Activated effector memory CD4-positive, alpha-beta T cell treated with Interleukin-2 at 50 U/mL for 16 hours (primary cell): ENCODE results near the gene PEX6.
"Not testable (repeated sequence)": the region's sequence is repeated elsewhere in the genome, so short reads cannot be mapped to it uniquely, and the experiment has no call there.

Experiments
- DNase-seq: peaks from one replicate; pipeline ENCODE4 v3.0.0-alpha.2; 2020

PEX6 gene

DNA sequence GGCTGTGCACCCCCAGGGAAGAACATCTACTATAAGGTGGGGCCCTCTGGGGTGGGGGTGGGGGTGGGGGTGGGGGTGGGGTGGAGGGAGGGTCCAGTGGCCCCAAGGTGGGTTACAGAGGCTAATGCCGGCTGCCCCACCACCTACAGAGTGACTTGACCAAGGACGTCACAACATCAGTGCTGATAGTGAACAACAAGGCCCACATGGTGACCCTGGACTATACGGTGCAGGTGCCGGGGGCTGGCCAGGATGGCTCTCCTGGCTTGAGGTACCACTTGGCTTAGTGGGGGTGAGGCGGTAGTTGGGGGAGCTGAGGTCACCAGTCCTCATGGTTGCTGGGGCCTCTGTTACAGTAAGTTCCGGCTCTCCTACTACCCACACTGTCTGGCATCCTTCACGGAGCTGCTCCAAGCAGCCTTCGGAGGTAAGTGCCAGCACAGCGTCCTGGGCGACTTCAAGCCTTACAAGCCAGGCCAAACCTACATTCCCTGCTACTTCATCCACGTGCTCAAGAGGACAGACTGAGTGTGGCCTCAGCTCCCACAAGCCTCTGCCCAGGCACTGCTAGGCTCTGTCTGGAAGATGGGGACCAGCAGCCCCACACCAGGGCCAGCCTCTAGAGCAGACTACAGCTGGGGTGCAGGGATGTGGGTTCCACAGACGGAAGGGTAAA lies 15.7 kb downstream of the PEX6 start:
- no peak for DNase-seq

GRCh38 chr6:42962502-42963178 lies 16.3 kb downstream of the PEX6 start:
- no peak for DNase-seq

DNA sequence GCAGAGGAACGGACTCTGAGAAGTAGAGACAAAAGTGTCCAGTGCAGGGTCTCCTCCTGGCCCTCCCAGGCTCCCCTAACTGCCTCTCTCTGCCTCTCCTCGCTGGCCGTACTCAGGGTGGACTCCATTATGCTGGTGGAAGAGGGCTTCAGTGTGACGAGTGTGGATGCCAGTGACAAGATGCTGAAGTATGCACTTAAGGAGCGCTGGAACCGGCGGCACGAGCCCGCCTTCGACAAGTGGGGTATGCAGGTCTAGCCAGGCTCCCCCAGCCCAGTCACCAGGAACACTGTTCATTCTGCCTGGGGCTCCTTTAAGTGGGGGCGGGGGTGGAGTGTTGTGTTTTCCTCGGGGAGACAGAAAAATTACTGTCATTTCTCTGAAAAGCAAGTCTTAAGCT lies 16.9 kb downstream of the PEX6 start:
- DNase-seq, result no peak

DNA sequence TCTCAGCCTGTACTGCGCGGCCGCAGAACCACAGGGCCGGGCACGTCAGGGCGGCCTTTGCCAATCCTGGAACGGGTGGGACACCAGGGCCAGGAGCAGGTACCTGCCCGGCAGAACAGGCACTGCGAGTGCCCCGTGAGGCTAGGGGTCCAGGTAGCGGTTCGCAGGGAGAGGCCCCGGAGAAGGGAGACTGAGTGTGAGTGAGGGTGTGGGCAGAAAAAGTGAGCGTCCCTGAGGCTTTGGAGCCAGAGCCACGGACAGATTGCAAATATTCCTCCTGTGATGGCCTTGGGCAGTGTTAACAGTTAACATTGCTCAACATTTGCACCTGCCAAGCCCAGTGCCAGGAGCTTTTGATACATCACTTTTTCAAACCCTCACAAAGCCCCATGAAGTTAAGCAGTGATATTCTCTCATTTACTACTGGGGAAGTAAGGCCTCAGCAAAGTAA lies 17.9 kb downstream of the PEX6 start:
- no peak for DNase-seq

GRCh38 chr6:42960243-42961019 lies 18.6 kb downstream of the PEX6 start, which contains the start of gene GNMT:
GNMT (plus strand) TSS chr6:42960754; CDS start chr6:42960768, 14 bp downstream.
- peak; percentile 6 for DNase-seq

- DNase-seq, result no peak
Observed at GRCh38 chr6:42959917-42960242, 19.1 kb downstream of the PEX6 start.

DNA sequence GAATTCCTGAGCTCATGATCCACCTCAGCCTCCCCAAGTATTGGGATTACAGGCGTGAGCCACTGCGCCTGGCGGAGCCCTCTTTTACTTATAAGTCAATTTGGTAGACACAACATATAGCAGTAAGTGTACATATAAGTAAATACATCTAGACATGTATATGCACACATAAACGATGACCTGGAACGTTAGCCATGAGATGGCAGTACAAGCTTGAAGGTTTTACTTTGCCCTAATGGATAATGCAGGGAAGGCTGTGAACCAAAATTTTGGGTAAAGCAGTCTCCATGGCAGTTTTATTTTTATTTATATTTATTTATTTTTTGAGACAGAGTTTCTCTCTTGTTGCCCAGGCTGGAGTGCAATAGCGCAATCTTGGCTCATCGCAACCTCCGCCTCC lies 20.9 kb downstream of the PEX6 start:
- DNase-seq, result no peak

- DNase-seq, result not testable (repeated sequence)
Observed at GRCh38 chr6:42954405-42954804, 24.6 kb downstream of the PEX6 start.

DNA sequence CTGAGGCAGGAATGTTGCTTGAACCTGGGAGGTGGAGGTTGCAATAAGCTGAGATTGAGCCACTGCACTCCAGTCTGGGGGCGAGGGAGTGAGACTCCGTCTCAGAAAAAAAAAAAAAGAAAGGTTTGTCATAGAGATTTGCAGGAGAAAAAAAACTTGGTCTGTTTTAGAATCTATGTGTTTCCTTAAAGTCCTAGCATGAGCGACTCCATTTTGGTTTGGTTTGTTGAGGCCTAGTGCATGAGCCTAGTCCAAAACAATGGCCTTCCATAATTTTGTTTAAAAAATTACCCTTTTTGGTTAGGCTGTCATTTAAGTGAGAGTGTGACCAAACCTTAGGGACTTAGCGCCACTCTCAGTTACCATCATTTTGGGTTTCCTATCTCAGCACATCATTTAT lies 26.6 kb downstream of the PEX6 start:
- DNase-seq, result no peak

DNA sequence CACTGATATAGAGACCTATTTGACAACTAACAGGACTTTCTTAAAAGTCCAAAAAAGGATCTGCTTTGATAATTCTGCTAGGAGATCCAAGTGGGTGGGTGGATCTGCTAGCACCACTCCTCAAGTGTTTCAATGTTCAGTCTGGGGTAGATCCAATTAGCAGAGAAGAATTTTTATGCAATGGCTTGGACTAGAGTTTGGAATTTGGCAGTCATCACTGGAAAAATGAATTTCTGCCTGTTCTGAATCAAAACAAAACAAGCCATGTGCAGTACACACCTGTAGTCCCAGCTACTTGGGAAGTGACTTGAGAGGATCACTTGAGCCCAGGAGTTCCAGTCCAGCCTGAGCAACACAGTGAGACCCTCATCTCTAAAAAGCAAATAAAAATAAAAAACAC lies 31.0 kb downstream of the PEX6 start:
- no peak for DNase-seq

DNA sequence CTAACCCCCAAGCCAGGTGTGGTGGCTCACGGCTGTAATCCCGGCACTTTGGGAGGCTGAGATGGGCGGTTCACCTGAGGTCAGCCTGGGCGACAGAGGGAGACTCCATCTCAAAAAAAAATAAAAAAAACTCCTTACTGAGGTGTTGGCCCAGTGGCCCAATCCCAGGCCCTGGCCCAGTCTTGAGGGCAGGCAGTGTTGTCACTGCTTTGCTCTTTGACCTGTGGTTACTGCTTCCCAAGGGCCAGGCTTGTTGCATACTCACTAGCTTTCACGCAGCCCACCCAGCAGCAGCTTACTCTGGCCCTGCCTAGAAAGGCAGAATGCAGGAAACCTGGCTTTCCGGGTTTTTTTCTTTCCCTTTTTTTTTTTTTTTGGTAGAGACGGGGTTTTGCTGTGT lies 36.5 kb downstream of the PEX6 start:
- no peak for DNase-seq

DNA sequence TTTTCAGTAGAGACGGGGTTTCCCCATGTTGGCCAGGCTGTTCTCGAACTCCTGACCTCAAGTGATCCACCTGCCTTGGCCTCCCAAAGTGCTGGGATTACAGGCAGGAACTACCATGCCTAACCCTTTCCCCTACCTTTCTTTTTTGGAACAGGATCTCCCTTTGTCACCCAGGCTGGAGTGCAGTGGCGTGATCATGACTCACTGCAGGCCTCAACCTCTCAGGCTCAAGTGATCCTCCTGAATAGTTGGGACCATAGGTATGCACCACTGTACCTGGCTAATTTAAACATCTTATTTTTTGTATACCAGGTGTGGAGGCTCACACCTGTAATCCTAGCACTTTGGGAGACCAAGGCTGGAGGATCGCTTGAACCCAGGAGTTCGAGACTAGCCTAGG lies 37.6 kb downstream of the PEX6 start:
- not testable (repeated sequence) for DNase-seq

DNA sequence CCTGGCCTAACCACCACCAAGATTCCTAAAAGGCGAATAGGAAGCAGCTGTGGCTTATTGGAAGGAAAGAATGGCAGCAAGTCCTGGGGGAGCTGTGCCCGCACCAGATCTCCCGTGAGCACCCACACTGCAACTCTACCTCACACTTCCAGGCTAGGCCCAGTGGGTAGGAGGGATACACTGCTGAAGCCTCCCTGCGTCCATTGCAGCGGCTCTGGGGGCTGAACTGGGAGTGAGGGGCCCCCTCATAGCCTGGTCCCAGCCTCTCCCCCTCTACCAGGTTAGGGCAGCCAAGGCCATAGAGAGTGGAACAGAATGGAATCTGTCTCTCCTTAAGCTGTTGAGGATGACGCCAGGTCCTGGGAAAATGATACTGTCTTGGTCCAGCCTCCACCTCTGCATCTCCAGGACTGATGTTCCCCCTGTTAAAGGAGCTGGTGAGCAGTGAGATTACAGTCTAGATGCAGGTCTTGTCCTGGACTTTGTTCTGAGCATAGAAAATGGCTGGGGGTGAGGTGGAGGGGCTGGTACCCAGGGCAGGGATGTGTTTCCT lies 38.4 kb downstream of the PEX6 start:
- no peak for DNase-seq

- no peak for DNase-seq
Observed at GRCh38 chr6:42939810-42940167, 39.2 kb downstream of the PEX6 start.

- DNase-seq, result no peak
Observed at GRCh38 chr6:42938987-42939809, 39.8 kb downstream of the PEX6 start.

DNA sequence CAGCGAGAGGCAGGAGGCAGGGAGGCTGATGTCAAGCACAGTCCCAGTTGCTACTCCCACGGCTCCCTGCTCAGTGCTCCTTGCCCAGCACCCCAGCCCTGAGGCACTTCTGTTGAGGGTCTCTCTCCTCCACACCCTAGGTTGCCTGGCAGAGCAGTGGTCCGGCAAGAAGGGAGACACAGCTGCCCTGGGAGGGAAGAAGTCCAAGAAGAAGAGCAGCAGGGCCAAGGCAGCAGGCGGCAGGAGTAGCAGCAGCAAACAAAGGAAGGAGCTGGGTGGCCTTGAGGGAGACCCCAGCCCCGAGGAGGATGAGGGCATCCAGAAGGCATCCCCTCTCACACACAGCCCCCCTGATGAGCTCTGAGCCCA lies 40.6 kb downstream of the PEX6 start:
- no peak for DNase-seq

DNA sequence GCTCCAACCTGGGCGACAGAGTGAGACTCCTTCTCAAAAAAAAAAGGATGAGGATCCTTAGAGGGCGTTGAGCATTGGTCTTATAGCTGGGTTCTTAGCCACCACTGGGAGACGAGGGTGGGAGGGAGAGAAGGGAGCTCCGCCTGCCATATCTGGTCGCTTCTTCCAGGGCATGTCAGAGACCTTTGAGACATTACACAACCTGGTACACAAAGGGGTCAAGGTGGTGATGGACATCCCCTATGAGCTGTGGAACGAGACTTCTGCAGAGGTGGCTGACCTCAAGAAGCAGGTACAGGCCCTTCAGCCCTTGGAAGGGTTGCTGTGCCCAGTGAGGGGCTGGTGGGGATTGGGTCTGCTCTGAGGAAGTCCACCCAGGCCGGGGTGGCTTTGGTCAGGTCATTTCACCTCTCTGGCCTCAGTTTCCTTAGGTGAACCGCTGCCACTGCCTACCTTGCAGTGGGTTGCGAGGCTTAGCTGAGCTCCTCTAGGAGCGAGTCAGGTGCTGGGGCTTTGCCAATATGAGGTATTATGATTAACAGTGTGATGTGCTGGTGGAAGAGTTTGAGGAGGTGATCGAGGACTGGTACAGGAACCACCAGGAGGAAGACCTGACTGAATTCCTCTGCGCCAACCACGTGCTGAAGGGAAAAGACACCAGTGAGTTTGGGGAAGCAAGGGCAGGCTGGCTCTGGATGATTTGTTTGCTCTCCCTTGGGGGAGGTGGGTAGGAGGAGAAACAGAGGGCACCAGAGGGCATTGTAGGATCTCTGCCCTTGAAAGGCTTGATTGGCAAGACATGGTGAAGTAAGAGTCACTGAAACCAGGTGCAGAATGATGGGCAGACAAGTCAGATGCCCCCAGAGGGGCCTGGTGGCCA lies 41.2 kb downstream of the PEX6 start:
- no peak for DNase-seq

DNA sequence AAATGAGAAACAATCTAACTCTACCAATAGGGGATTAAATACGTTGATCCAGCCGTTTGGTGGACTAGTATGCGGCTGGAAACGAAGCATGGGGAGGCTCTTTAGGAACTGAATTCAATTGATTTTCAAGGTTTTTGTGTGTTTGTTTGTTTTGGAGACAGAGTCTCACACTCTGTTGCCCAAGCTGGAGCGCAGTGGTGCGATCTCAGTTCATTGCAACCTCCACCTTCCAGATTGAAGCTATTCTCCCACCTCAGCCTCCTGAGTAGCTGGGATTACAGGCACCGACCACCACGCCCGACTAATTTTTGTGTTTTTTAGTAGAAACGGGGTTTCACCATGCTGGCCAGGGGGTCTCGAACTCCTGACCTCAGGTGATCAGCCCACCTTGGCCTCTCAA lies 42.6 kb downstream of the PEX6 start:
- DNase-seq, result no peak

GRCh38 chr6:42935322-42935721 lies 43.7 kb downstream of the PEX6 start:
- no peak for DNase-seq

DNA sequence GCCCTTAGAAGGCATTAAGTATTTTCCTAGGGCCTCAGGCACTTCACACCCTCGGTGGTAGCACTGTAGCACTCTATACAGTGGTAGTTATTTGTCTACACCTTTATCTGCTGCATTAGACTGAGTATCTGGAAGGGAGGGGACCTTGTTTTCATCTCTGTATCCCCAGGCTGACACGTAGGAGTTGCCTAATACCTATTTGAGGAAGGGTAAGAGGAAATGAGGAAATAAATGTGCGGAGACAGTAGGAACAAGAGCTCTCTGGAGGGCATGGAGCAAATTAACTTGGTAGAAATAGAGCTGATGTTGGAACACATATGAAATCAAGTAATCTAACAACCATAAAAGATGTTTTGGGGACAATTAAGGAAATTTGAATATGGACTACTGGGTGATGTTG lies 45.8 kb downstream of the PEX6 start:
- no peak for DNase-seq

DNA sequence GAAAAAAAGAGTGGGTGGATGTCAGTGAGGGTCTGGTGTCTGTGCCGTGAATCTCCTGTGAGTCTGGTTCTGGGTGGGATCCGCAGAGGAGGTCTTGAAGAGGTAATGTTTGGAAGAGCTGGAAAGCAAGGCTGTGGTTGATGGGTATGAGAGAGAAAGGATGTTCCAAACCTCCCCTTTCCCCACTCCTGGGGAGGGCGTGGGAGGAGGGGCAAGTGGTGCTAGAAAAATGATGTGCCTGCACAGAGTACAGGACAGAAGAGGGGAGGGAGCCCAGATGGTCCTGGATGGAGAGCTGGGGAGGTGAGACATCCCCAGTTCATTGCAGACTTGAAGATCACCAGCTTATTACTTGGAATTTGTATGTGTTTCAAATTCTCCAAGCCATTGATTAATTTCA lies 46.6 kb downstream of the PEX6 start:
- DNase-seq, result no peak

GRCh38 chr6:42929821-42930360 lies 49.1 kb downstream of the PEX6 start:
- DNase-seq, result no peak
